IPS-15b (cell line): ENCODE results near the gene PRKAR2A.

Experiments used
- H3K27me3 ChIP-seq: one replicate; pipeline ENCODE4 v1.6.1; 2013; ENCODE audit warnings: low read length; ENCODE audit not compliant: control insufficient read depth, insufficient read depth
- H3K36me3 ChIP-seq: one replicate; pipeline ENCODE4 v1.6.1; 2013; ENCODE audit warnings: low read length; ENCODE audit not compliant: control insufficient read depth, insufficient read depth
- H3K4me1 ChIP-seq: one replicate; pipeline ENCODE4 v1.6.1; 2013; ENCODE audit warnings: mild to moderate bottlenecking, low read length; ENCODE audit not compliant: control insufficient read depth, insufficient read depth
- H3K4me3 ChIP-seq: one replicate; pipeline ENCODE4 v1.5.1; 2013; ENCODE audit warnings: low read depth, low read length
- H3K9ac ChIP-seq: one replicate; pipeline ENCODE4 v1.6.1; 2013; ENCODE audit warnings: low read depth, mild to moderate bottlenecking, low read length
- H3K9me3 ChIP-seq: one replicate; pipeline ENCODE4 v1.6.1; 2013; ENCODE audit warnings: mild to moderate bottlenecking, low read length; ENCODE audit not compliant: control insufficient read depth, insufficient read depth

The PRKAR2A gene

DNA sequence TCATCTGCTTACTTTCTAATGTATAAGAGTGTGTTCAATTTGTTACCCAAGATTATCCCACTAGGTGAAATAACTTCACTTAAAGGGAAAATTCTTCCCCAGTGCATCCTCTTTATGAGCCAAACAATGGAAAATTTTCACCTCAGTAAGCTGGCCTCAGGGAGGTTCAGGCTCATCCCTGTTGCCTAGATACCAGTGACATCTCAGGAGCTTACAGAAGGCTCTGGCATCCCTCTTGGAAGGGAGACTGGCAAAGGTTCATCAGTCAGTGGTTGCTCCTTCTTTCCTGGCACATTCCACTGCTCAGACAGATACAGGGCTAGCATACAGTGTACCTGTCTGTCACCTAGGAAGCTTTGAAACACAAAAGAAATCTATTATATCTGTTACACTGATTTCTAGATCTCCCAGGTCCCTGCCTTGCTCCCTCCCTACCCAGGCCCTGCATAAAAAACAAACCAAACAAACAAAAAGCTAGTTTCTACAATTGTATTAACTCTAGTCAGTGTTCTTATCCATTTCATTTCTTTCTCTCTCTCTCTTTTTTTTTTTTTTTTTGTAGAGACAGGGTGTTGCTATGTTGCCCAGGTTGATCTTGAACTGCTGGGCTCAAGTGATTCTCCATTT lies 132.4 kb downstream of the PRKAR2A start:
- Histone ChIP-seq H3K27me3 (peaks cover 5% of the 10 kb centered on the region), H3K36me3 (peaks cover 30% of the 10 kb centered on the region), H3K4me3 (peak overlapping the region; percentile 96), H3K4me1 (peaks cover 12% of the 10 kb centered on the region), H3K9me3 (no peaks in the 10 kb centered on the region), H3K9ac (no peak overlapping the region)

DNA sequence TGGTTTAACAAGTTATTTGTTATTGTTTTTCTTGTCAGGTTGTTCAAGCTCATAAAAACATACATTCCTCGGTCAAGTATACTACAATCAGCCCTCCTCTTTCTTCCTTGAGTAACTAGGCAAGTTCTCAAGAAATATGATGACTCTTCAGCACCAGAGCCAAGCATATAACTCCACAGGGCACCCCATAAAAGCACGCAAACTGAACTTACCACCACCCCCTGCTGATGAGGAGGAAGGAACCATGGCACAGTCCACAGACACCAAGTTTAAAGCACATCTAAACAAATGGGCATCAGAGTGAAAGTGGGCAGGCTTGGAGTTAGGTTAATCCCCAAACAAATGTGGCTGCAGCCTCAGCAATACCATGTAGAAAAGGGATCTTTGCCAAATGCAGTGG lies 135.9 kb downstream of the PRKAR2A start:
- no peak overlapping the region for H3K9ac ChIP-seq
- H3K4me1 ChIP-seq, result peaks cover 12% of the 10 kb centered on the region
- no peaks in the 10 kb centered on the region for H3K27me3 ChIP-seq
- no peak overlapping the region for H3K4me3 ChIP-seq
- H3K9me3 ChIP-seq, result no peaks in the 10 kb centered on the region
- peaks cover 30% of the 10 kb centered on the region for H3K36me3 ChIP-seq

DNA sequence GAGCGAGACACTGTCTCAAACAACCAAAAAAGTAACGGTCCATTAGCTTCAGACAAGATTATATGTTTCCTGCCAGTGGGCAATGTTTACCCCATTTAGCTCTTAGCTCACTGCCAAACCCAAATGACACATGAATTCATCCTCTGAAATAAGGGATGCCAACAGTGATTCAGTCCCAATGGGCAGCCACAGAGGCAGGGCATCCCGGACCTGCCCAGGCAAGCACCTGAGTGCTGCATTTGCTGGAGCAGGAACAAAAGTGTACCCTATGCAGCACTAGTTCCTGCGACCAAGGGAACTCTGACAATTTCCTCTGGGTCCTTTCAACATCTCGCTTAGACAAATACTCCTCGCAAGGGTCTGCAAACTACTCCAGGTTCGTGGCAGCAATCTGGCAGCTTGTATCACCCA lies 138.6 kb downstream of the PRKAR2A start:
- Histone ChIP-seq H3K36me3 (peaks cover 25% of the 10 kb centered on the region), H3K27me3 (no peaks in the 10 kb centered on the region), H3K9me3 (no peaks in the 10 kb centered on the region), H3K4me3 (no peak overlapping the region), H3K9ac (no peak overlapping the region), H3K4me1 (peaks cover 5% of the 10 kb centered on the region)

DNA sequence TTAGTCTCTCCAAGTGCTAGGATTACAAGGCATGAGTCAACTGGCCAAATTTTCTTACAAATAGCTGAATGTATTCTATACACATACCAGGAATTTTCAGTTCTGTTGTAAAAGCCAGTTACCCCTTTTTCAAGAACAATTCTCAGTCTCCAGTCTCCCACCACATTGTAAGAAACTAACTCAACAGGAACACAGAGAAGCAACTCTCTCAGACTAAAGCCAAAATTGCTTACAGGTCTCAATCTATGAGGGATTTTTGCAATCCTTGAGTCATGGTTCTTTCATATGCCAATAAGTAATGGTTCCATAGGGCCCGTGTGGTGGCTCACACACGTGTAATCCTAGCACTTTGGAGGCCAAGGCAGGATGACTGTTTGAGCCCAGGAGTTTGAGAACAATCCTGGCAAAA lies 139.2 kb downstream of the PRKAR2A start:
- Histone ChIP-seq H3K4me1 (peaks cover 5% of the 10 kb centered on the region), H3K4me3 (no peak overlapping the region), H3K36me3 (peaks cover 24% of the 10 kb centered on the region), H3K27me3 (no peaks in the 10 kb centered on the region), H3K9me3 (no peaks in the 10 kb centered on the region), H3K9ac (peak overlapping the region; percentile 16)

DNA sequence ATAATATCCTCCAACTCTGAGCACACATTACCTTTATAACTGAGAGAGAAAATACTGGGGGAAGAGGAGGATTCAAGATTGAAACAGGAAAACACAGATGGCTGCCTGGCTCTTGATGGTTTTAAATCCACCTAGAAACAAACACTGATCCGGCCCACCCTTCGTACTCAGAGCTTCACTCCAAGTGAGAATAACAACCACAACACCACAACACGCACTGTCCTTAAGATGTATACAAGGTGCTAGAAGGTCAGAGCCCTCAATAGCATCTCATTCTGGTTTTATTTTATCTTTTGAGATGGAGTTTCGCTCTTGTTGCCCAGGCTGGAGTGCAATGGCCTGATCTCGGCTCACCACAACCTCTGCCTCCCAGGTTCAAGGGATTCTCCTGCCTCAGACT lies 140.5 kb downstream of the PRKAR2A start:
- H3K9ac ChIP-seq, result no peak overlapping the region
- peaks cover 14% of the 10 kb centered on the region for H3K36me3 ChIP-seq

GRCh38 chr3:48702320-48702920 lies 145.3 kb downstream of the PRKAR2A start:
- no peaks in the 10 kb centered on the region for H3K9me3 ChIP-seq
- no peaks in the 10 kb centered on the region for H3K27me3 ChIP-seq
- peaks cover 7% of the 10 kb centered on the region for H3K4me1 ChIP-seq
- peak overlapping the region; percentile 20 for H3K4me3 ChIP-seq
- no peak overlapping the region for H3K9ac ChIP-seq
- peaks cover 14% of the 10 kb centered on the region for H3K36me3 ChIP-seq

More for the DNA sequence above, 140.5 kb downstream of the PRKAR2A start:
- Histone ChIP-seq H3K4me3 (no peak overlapping the region), H3K27me3 (no peaks in the 10 kb centered on the region), H3K9me3 (no peaks in the 10 kb centered on the region), H3K4me1 (peaks cover 11% of the 10 kb centered on the region)

DNA sequence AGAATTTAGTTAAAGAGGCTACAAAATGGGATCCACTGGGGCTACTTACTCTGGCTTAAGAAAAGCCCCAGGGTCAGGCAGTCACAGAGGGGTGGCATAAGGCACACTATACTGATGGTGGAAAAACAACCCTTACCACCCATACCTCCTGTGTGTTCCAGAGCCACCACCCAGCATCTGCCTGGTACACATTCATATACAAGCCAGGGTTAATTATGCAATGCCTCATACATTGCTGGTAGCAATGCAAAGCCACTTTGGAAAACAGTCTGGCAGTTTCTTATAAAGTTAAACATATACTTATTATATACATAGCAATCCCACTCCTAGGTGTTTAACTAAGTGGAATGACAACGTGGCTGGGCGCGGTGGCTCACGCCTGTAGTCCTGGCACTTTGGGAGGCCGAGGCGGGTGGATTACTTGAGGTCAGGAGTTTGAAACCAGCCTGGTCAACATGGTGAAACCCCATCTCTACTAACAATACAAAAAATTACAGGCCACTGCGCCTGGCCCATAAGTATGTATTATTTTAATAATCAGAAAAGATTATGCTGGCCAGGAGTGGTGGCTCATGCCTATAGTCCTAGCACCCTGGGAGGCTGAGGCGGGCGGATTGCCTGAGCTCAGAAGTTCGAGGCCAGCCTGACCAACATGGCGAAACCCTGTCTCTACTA lies 146.8 kb downstream of the PRKAR2A start:
- Histone ChIP-seq H3K9ac (no peak overlapping the region), H3K27me3 (no peaks in the 10 kb centered on the region), H3K4me1 (peaks cover 7% of the 10 kb centered on the region), H3K9me3 (no peaks in the 10 kb centered on the region), H3K4me3 (no peak overlapping the region), H3K36me3 (peaks cover 14% of the 10 kb centered on the region)

- Histone ChIP-seq H3K4me1 (peaks cover 7% of the 10 kb centered on the region), H3K27me3 (no peaks in the 10 kb centered on the region), H3K4me3 (no peak overlapping the region), H3K9ac (no peak overlapping the region), H3K9me3 (no peaks in the 10 kb centered on the region), H3K36me3 (peaks cover 23% of the 10 kb centered on the region)
Observed at GRCh38 chr3:48698891-48699290, 148.8 kb downstream of the PRKAR2A start.

- Histone ChIP-seq H3K36me3 (peaks cover 32% of the 10 kb centered on the region), H3K9ac (no peak overlapping the region), H3K4me1 (peaks cover 4% of the 10 kb centered on the region), H3K27me3 (no peaks in the 10 kb centered on the region), H3K9me3 (no peaks in the 10 kb centered on the region), H3K4me3 (no peak overlapping the region)
Observed at GRCh38 chr3:48697952-48698351, 149.7 kb downstream of the PRKAR2A start.

- H3K27me3 ChIP-seq, result no peaks in the 10 kb centered on the region
- H3K4me3 ChIP-seq, result no peak overlapping the region
- H3K36me3 ChIP-seq, result peaks cover 44% of the 10 kb centered on the region
- H3K4me1 ChIP-seq, result no peaks in the 10 kb centered on the region
- H3K9me3 ChIP-seq, result no peaks in the 10 kb centered on the region
- H3K9ac ChIP-seq, result no peak overlapping the region
Observed at GRCh38 chr3:48696601-48697000, 151.1 kb downstream of the PRKAR2A start.
